VCaP (cell line): ENCODE measurements around the gene SERTAD2.

Experiments used
- H3K27ac ChIP-seq: fragments of 450-650 bp; 2 replicates; pipeline ENCODE4 v1.5.1; 2017
- CTCF ChIP-seq: fragments of 450-650 bp; conservative IDR thresholded peaks from 2 replicates; pipeline ENCODE4 v1.5.1; 2017; ENCODE audit warnings: mild to moderate bottlenecking, moderate library complexity

Gene SERTAD2

DNA sequence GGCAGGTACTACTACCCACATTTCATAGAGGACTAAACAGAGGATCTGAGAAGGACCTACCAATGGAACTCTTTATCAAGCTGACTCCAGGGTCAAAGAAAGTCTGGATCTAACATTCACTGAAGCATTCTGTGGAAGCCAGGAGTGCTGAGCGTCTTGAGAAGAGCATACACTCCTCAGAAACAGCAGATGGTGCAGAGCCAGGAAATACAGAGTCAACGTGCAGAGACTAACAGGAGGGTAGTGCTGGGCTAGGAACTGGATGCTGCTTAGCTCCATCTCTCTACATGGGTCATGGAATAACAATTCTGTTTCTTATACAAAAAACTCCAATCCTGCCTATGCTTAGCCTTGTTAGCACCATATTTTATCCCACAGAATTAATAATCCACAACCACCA, 5.5 kb upstream of the SERTAD2 start:
- no peak for TF ChIP-seq CTCF
- H3K27ac ChIP-seq, result no peak overlapping the region

DNA sequence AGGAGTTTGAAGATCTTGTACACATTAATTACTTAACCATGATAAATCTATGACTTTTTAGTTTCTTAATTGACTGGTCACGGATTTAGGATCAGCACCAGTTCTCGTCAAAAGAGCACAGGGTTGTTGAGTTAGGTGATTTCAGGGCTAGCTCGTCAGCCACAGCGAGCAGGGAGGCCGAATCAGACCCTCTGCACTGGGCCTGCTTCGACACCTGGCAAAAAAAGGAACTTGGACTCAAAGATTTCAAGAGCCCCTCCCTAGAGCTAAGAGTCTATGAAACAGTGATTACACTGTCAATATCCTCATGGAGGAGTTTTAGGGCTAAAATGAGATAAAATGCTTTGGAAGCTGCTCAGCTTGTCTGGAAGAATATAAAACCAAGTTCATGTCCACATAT, 4.6 kb upstream of the SERTAD2 start:
- no peak for TF ChIP-seq CTCF
- no peak overlapping the region for H3K27ac ChIP-seq

- TF ChIP-seq CTCF, result no peak
- no peak overlapping the region for H3K27ac ChIP-seq
These were observed 3.7 kb upstream of the SERTAD2 start for GRCh38 chr2:64657411-64657810.

DNA sequence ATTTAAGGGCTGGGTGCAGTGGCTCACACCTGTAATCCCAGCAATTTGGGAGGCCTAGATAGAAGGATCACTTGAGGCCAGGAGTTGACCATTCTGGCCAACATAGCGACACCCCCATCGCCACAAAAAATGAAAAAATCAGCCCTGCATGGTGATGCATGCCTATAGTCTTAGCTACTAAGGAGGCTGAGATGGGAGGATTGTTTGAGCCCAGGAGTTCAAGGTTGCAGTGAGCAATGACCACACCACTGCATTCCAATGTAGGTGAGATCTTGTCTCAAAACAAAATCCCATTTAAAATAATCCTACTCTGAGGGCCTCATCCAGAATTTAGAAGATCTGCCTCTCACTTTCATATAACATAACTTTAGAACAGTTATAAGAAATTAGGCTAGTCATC, 2.7 kb upstream of the SERTAD2 start:
- H3K27ac ChIP-seq, result no peak overlapping the region
- no peak for TF ChIP-seq CTCF

DNA sequence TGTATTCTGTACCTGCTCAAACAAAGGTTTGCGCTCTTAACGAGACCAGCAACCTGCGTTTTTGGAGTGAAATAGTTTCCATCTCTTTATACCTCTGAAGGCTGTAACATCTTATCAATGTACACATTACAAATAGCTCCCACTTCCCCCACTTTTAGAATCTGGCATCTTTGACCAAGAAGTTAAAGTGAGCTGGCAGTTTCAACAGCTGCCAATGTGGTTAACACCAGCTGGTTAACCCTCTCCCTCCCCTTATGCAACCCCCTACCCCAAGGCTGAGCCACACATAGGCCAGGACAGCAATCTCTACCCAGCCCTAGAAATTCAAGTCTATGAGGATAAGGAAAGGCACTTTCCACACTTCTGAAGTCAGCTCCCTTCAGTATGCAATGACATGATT, 2.2 kb upstream of the SERTAD2 start:
- no peak overlapping the region for H3K27ac ChIP-seq
- no peak for TF ChIP-seq CTCF

DNA sequence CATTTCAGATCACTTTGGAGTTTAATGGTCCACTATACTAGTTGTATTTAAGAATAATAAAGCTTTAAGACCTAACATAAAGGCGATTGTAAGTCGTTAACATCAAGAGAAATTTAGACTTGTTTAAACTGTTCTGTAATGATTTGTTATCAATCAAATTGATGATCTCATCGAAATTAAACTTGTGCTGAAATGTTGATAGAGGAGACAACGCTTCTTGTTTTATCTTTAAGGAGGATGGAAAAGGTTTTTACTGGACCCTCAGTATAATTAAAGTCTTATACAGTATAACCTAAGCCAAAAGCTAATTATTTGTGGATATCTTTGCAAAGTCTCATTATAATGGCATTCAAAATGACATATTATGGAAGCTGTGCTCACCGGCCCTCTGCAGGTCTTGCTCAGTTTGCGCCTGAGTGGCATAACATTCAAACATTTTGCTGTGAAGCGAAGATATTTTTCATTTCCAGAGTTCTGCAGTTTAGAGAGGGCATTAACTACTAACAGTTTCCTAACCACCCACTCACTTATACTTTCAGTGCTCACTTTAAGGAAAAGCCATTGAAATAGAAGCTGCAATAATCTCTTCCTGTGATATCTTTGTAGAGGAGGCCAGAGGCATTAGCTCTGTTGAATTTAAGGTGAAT, 1.4 kb upstream of the SERTAD2 start:
- peak; percentile 72 for TF ChIP-seq CTCF
- H3K27ac ChIP-seq, result peak overlapping the region; percentile 95

GRCh38 chr2:64654063-64654811, 524 bp upstream of the SERTAD2 start:
- peak overlapping the region; percentile 95 for H3K27ac ChIP-seq
- no peak; the same call in 1 of the 2 replicates for TF ChIP-seq CTCF
